ENCODE results near the gene FNBP1. TPM values are rescaled to one million over a fixed set of nuclear protein-coding genes. Genes with fewer than 3 reads are reported as not detected.

Gene FNBP1
- total and polyA plus RNA-seq, 4 donors: 21.9 to 92.9 (median 63.8) TPM

DNA sequence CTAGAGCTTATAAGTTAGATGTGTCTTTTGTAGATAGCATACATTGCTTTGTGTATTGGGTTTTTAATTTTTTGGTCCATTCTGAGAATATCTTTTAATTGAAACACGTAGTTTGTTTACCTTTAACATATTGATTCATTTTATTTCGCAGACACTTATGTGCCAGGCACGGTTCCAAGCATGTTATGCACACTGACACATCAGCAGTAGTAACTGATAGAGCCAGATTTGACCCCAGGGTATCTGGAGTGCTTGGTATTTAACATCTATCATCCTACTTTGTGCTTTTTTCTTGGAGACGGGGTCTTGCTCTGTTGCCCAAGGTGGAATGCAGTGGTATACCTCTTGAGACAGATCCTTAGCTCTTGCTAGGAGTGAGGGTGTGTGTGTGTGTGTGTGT, 135.8 kb downstream of the FNBP1 start:
- no peaks in the 10 kb centered on the region for H3K27me3 ChIP-seq (ENCODE audit: control insufficient read depth in 1 of 2, insufficient read depth in 2 of 2, low read length in 1 of 2)
- no peak overlapping the region for H3K27ac ChIP-seq (ENCODE audit: low read depth in 1 of 2, low read length in 2 of 2)
- no peaks in the 10 kb centered on the region for H3K9me3 ChIP-seq (ENCODE audit: control insufficient read depth, low read length)
- DNase-seq (no peak), ATAC-seq (ENCODE audit: low FRiP score) (no peak)
- H3K36me3 ChIP-seq (ENCODE audit: control insufficient read depth in 1 of 2, insufficient read depth in 2 of 2, low read length in 1 of 2): peaks cover 0 to 1% of the 10 kb centered on the region in 2 donors
- 95 to 96% methylated on average over 4 of the region's 4 CpGs for WGBS, 2 donors
- no peak overlapping the region for H3K4me3 ChIP-seq (ENCODE audit: low read length in 2 of 2)
- no peaks in the 10 kb centered on the region for H3K4me1 ChIP-seq (ENCODE audit: control insufficient read depth in 1 of 2, insufficient read depth in 2 of 2, low read length in 2 of 2)
- intact Hi-C loops (cut with DNase I): no loop called here

DNA sequence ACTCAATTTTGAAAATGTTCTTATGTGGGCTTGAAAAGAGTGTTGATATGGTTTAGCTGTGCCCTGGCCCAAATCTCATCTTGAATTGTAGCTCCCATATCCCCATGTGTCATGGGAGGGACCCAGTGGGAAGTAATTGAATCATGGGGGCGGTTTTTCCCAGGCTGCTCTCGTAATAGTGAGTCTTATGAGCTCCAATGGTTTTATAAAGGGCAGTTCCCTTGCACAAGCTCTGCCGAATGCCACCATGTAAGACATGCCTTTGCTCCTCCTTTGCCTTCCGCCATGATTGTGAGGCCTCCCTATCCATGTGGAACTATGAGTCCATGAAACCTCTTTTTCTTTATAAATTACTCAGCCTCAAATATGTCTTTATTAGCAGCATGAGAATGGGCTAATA, 136.7 kb downstream of the FNBP1 start:
- H3K27me3 ChIP-seq (ENCODE audit: control insufficient read depth in 1 of 2, insufficient read depth in 2 of 2, low read length in 1 of 2): no peaks in the 10 kb centered on the region
- H3K27ac ChIP-seq (ENCODE audit: low read depth in 1 of 2, low read length in 2 of 2): no peak overlapping the region
- no peaks in the 10 kb centered on the region for H3K9me3 ChIP-seq (ENCODE audit: control insufficient read depth, low read length)
- no peak overlapping the region for H3K4me3 ChIP-seq (ENCODE audit: low read length in 2 of 2)
- DNase-seq (no peak), ATAC-seq (ENCODE audit: low FRiP score) (no peak)
- H3K36me3 ChIP-seq (ENCODE audit: control insufficient read depth in 1 of 2, insufficient read depth in 2 of 2, low read length in 1 of 2): peaks cover 0 to 1% of the 10 kb centered on the region in 2 donors
- H3K4me1 ChIP-seq (ENCODE audit: control insufficient read depth in 1 of 2, insufficient read depth in 2 of 2, low read length in 2 of 2): no peaks in the 10 kb centered on the region
- intact Hi-C loops (cut with DNase I): no loop called here
- WGBS, 2 donors: 97 to 99% methylated on average over 4 of the region's 4 CpGs

DNA sequence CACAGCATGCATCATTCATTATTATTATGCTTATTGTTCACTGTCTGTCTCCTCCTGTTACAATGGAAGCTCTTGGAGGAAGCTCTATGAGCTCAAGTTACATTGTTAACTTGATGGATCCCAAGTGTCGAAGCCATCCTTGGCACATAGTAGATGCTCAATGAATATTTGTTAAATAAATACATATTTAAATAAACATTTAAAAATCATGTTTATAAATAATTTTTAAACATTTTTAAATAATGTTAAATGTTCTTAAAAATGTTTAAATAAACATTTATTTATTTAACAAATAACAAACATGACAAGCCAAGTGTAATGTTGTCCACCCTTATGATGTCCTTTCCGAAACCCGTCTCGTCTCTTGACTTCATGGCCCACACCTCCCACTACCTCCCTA, 138.3 kb downstream of the FNBP1 start:
- 98 to 99% methylated on average over 4 of the region's 4 CpGs for WGBS, 2 donors

DNA sequence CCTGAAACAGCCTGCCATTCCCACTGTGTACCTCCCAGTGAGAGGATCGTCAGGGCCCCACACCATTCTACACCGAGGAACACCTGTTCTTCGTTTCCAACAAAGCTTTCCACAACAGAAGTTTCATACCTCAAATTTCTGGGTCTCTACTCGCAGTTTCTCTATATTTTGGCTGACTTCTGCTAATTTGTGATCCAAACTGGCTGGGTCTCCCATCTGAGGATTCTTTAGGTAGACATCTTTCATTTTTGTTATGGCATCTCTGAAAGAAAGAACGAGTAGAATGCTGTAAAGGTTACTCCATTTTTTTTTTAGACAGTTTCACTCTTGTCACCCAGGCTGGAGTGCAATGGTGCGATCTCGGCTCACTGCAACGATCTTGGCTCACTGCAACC, 140.3 kb downstream of the FNBP1 start:
- 86 to 91% methylated on average over 8 of the region's 8 CpGs for WGBS, 2 donors
- no peaks in the 10 kb centered on the region for H3K4me1 ChIP-seq (ENCODE audit: control insufficient read depth in 1 of 2, insufficient read depth in 2 of 2, low read length in 2 of 2)
- H3K36me3 ChIP-seq (ENCODE audit: control insufficient read depth in 1 of 2, insufficient read depth in 2 of 2, low read length in 1 of 2): peaks cover 0 to 2% of the 10 kb centered on the region in 2 donors
- intact Hi-C loops (cut with DNase I): no loop called here
- H3K4me3 ChIP-seq (ENCODE audit: low read length in 2 of 2): no peak overlapping the region
- H3K27ac ChIP-seq (ENCODE audit: low read depth in 1 of 2, low read length in 2 of 2): no peak overlapping the region
- no peaks in the 10 kb centered on the region for H3K9me3 ChIP-seq (ENCODE audit: control insufficient read depth, low read length)
- DNase-seq (no peak), ATAC-seq (ENCODE audit: low FRiP score) (no peak)
- no peaks in the 10 kb centered on the region for H3K27me3 ChIP-seq (ENCODE audit: control insufficient read depth in 1 of 2, insufficient read depth in 2 of 2, low read length in 1 of 2)

More for the DNA sequence above, 138.3 kb downstream of the FNBP1 start:
- H3K4me3 ChIP-seq (ENCODE audit: low read length in 2 of 2): no peak overlapping the region
- ATAC-seq (ENCODE audit: low FRiP score) (no peak), DNase-seq (no peak)
- H3K27me3 ChIP-seq (ENCODE audit: control insufficient read depth in 1 of 2, insufficient read depth in 2 of 2, low read length in 1 of 2): no peaks in the 10 kb centered on the region
- H3K4me1 ChIP-seq (ENCODE audit: control insufficient read depth in 1 of 2, insufficient read depth in 2 of 2, low read length in 2 of 2): no peaks in the 10 kb centered on the region
- no peaks in the 10 kb centered on the region for H3K9me3 ChIP-seq (ENCODE audit: control insufficient read depth, low read length)
- H3K36me3 ChIP-seq (ENCODE audit: control insufficient read depth in 1 of 2, insufficient read depth in 2 of 2, low read length in 1 of 2): peaks cover 0 to 2% of the 10 kb centered on the region in 2 donors
- intact Hi-C loops (cut with DNase I): no loop called here
- no peak overlapping the region for H3K27ac ChIP-seq (ENCODE audit: low read depth in 1 of 2, low read length in 2 of 2)

DNA sequence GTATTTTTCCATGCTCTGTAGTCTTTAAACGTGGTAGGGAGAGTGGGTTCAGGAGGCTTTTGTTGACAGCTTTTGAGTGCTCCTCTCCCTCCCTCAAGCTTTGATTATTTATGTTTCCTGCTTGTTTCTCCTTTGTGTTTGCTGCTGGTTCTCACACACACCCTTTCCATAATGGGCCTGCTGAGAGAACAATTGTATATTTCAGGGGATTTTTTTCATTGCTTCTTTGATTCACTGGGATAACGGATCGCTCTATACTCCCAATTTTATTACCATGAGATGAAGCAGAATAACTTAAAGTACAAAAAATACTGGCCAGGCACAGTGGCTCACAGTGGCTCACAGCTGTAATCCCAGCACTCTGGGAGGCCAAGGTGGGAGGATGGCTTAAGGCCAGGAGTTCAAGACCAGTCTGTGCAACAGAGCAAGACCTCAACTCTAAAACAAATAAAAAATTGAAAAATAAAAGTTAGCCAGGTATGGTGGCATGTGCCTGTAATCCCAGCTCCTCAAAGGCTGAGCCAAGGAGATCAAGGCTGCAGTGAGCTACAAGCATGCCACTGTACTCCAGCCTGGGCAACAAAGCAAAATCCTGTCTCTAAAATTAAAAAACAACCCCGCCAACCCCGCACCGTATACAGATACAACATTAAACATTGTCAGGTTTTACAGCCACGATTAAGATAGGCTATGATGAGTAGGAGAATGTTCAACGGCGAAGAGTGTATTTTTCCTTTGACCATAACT, 140.8 kb downstream of the FNBP1 start:
- ATAC-seq (ENCODE audit: low FRiP score) (no peak), DNase-seq (no peak)
- Histone ChIP-seq H3K27me3 (ENCODE audit: control insufficient read depth in 1 of 2, insufficient read depth in 2 of 2, low read length in 1 of 2) (no peaks in the 10 kb centered on the region), H3K27ac (ENCODE audit: low read depth in 1 of 2, low read length in 2 of 2) (no peak overlapping the region), H3K4me1 (ENCODE audit: control insufficient read depth in 1 of 2, insufficient read depth in 2 of 2, low read length in 2 of 2) (no peaks in the 10 kb centered on the region), H3K9me3 (ENCODE audit: control insufficient read depth, low read length) (no peaks in the 10 kb centered on the region), H3K36me3 (ENCODE audit: control insufficient read depth in 1 of 2, insufficient read depth in 2 of 2, low read length in 1 of 2) (peaks cover 0 to 2% of the 10 kb centered on the region in 2 donors), H3K4me3 (ENCODE audit: low read length in 2 of 2) (no peak overlapping the region)
- 91 to 92% methylated on average over 9 of the region's 9 CpGs for WGBS, 2 donors
- intact Hi-C loops (cut with DNase I): no loop called here

DNA sequence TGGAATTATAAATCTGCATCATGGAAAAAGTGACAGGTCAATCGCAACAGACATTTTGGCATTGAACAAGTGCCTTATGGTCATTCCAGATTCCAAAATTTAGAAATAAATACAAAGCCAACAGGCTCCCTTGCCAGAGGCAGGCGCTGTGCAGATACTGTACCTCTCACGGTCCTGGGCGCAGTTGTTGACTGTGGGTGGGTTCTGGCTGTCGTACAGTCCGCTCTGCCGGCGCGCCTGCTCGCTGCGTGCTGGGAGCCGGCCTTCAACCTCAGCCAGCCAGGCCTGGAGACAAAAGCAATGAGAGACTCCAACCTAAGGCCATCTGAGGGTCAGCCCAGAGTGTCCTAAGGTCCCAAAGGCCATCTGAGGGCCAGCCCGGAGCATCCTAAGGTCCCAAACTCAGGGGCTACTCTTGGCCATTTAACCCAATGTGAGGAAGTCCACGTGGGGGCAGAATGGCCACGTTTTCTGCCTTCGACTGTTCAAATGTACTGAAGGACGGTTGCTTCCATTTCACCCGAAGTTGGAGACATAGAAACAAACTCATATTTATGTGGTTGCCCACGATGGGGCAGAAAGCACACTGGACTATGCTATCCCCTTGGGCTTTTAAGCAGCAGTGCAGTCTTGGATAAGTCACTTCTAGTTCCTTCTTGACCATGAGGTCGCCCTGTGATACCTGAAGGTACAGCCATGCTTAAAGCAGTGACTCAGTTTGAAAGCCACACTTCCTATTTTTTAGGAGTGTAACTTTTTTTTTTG, 142.5 kb downstream of the FNBP1 start:
- no peak overlapping the region for H3K27ac ChIP-seq (ENCODE audit: low read depth in 1 of 2, low read length in 2 of 2)
- H3K4me1 ChIP-seq (ENCODE audit: control insufficient read depth in 1 of 2, insufficient read depth in 2 of 2, low read length in 2 of 2): no peaks in the 10 kb centered on the region
- no peak for ATAC-seq (ENCODE audit: low FRiP score)
- no peak for DNase-seq
- no peaks in the 10 kb centered on the region for H3K27me3 ChIP-seq (ENCODE audit: control insufficient read depth in 1 of 2, insufficient read depth in 2 of 2, low read length in 1 of 2)
- no peak overlapping the region for H3K4me3 ChIP-seq (ENCODE audit: low read length in 2 of 2)
- intact Hi-C loops (cut with DNase I): no loop called here
- peaks cover 0 to 2% of the 10 kb centered on the region in 2 donors for H3K36me3 ChIP-seq (ENCODE audit: control insufficient read depth in 1 of 2, insufficient read depth in 2 of 2, low read length in 1 of 2)
- WGBS, 2 donors: 84 to 87% methylated on average over 20 of the region's 20 CpGs
- H3K9me3 ChIP-seq (ENCODE audit: control insufficient read depth, low read length): no peaks in the 10 kb centered on the region

DNA sequence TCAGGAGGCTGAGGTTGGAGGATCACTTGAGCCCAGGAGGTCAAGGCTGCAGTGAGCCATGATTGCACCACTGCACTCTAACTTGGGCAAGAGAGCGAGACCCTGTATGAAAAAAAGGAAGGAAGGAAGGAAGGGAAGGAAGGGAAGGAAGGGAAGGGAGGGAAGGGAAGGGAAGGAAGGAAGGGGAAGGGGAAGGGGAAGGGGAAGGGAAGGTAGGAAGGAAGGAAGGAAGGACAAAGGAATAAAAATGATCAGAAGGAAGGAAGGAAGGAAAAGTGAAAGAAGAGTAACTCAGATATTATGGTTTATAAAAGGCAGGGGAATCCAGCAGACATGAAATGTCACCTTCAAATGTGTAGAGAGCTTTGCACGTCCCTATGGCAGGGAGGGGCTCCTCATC, 143.4 kb downstream of the FNBP1 start:
- Histone ChIP-seq H3K9me3 (ENCODE audit: control insufficient read depth, low read length) (no peaks in the 10 kb centered on the region), H3K27ac (ENCODE audit: low read depth in 1 of 2, low read length in 2 of 2) (no peak overlapping the region), H3K4me1 (ENCODE audit: control insufficient read depth in 1 of 2, insufficient read depth in 2 of 2, low read length in 2 of 2) (no peaks in the 10 kb centered on the region), H3K36me3 (ENCODE audit: control insufficient read depth in 1 of 2, insufficient read depth in 2 of 2, low read length in 1 of 2) (peaks cover 0 to 4% of the 10 kb centered on the region in 2 donors), H3K27me3 (ENCODE audit: control insufficient read depth in 1 of 2, insufficient read depth in 2 of 2, low read length in 1 of 2) (no peaks in the 10 kb centered on the region), H3K4me3 (ENCODE audit: low read length in 2 of 2) (no peak overlapping the region)
- no peak for DNase-seq
- intact Hi-C loops (cut with DNase I): no loop called here
- WGBS, 2 donors: 94 to 96% methylated on average over 2 of the region's 2 CpGs
- ATAC-seq (ENCODE audit: low FRiP score): no peak

DNA sequence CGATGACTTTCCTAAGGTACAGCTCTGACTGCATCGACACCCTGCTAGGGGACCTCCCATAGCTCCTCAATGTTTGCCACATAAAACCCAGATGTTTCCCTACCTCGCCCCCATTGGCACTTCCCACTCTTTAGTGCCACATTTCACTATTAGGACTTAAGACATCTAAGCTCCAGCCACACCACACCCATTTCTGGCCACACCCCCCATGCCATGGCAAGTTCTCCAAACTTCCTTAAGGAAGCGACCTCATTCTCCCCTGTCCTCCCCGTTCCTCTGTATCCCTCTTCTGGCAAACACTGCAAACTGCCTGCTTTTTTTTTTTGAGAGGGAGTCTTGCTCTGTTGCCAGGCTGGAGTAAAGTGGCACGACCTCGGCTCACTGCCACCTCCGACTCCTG, 144.8 kb downstream of the FNBP1 start:
- H3K27me3 ChIP-seq (ENCODE audit: control insufficient read depth in 1 of 2, insufficient read depth in 2 of 2, low read length in 1 of 2): no peaks in the 10 kb centered on the region
- H3K4me3 ChIP-seq (ENCODE audit: low read length in 2 of 2): no peak overlapping the region
- H3K4me1 ChIP-seq (ENCODE audit: control insufficient read depth in 1 of 2, insufficient read depth in 2 of 2, low read length in 2 of 2): no peaks in the 10 kb centered on the region
- H3K36me3 ChIP-seq (ENCODE audit: control insufficient read depth in 1 of 2, insufficient read depth in 2 of 2, low read length in 1 of 2): peaks cover 0 to 4% of the 10 kb centered on the region in 2 donors
- ATAC-seq (ENCODE audit: low FRiP score) (no peak), DNase-seq (peak in 1 of 2 donors; percentile 65)
- 68 to 74% methylated on average over 8 of the region's 8 CpGs for WGBS, 2 donors
- intact Hi-C loops (cut with DNase I): no loop called here
- H3K27ac ChIP-seq (ENCODE audit: low read depth in 1 of 2, low read length in 2 of 2): no peak overlapping the region
- H3K9me3 ChIP-seq (ENCODE audit: control insufficient read depth, low read length): no peaks in the 10 kb centered on the region

DNA sequence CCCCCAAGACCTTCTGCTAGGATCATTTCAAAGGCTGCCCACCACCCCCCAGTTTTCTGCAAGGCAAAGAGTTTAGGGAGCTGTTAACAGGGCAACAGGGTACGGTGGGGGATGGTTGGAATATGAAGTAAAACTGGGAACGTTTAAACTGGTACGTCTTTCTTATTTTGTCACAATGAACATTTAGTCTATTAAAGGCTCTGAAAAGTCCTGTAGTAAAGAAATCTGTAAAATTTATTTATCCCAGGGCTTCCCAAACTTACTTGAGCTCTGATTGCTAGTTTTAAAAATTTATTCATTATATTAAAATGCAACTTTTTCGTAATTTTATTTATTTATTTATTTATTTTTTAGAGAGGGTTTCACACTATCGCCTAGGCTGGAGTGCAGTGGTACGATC, 145.7 kb downstream of the FNBP1 start:
- Histone ChIP-seq H3K36me3 (ENCODE audit: control insufficient read depth in 1 of 2, insufficient read depth in 2 of 2, low read length in 1 of 2) (peaks cover 0 to 4% of the 10 kb centered on the region in 2 donors), H3K4me3 (ENCODE audit: low read length in 2 of 2) (no peak overlapping the region), H3K27ac (ENCODE audit: low read depth in 1 of 2, low read length in 2 of 2) (no peak overlapping the region), H3K9me3 (ENCODE audit: control insufficient read depth, low read length) (no peaks in the 10 kb centered on the region), H3K4me1 (ENCODE audit: control insufficient read depth in 1 of 2, insufficient read depth in 2 of 2, low read length in 2 of 2) (no peaks in the 10 kb centered on the region), H3K27me3 (ENCODE audit: control insufficient read depth in 1 of 2, insufficient read depth in 2 of 2, low read length in 1 of 2) (no peaks in the 10 kb centered on the region)
- DNase-seq (no peak), ATAC-seq (ENCODE audit: low FRiP score) (no peak)
- WGBS, 2 donors: 93 to 95% methylated on average over 6 of the region's 6 CpGs
- intact Hi-C loops (cut with DNase I): no loop called here

Measured in aorta (tissue), 5 donors.